Stomach (tissue), 4 donors: ENCODE results near the gene RGS10.

ENCODE experiments used
- EP300 ChIP-seq: sonication (generic); formaldehyde crosslinking; IDR thresholded peaks from one replicate; pipeline ENCODE4 v1.6.1; 2017; ENCODE audit warnings: antibody characterized with exemption
- POLR2A ChIP-seq, 4 donors: fragments of 450-650 bp; IDR thresholded peaks; one replicate each; pipeline ENCODE4 v1.6.1; 2016; ENCODE audit warnings: antibody characterized with exemption in 4 of 4, control low read depth in 2 of 4, mild to moderate bottlenecking in 1 of 4, moderate library complexity in 1 of 4
- POLR2AphosphoS5 ChIP-seq, 3 donors: sonication (generic); formaldehyde crosslinking; IDR thresholded peaks; one replicate each; pipeline ENCODE4 v1.6.1; 2016; ENCODE audit warnings: antibody characterized with exemption in 3 of 3
- TF ChIP-seq, protein P1 (sequence below), 7 experiments: fragments of 450-650 bp in 4 of 7; fragments of 200-600 bp in 3 of 7; sonication (generic) in 3 of 7; IDR thresholded peaks; one replicate each; pipeline ENCODE4 v1.5.1; 2016 to 2019; ENCODE audit warnings: antibody characterized with exemption in 7 of 7, control low read depth in 2 of 7, mild to moderate bottlenecking in 1 of 7

GRCh38 chr10:119469846-119470245, 72.7 kb downstream of the RGS10 start:
- TF ChIP-seq POLR2A (IDR thresholded peaks at IDR 0.05) (no peak), POLR2AphosphoS5 (IDR thresholded peaks at IDR 0.05) (no peak), EP300 (no peak)
- TF ChIP-seq, protein P1, sequence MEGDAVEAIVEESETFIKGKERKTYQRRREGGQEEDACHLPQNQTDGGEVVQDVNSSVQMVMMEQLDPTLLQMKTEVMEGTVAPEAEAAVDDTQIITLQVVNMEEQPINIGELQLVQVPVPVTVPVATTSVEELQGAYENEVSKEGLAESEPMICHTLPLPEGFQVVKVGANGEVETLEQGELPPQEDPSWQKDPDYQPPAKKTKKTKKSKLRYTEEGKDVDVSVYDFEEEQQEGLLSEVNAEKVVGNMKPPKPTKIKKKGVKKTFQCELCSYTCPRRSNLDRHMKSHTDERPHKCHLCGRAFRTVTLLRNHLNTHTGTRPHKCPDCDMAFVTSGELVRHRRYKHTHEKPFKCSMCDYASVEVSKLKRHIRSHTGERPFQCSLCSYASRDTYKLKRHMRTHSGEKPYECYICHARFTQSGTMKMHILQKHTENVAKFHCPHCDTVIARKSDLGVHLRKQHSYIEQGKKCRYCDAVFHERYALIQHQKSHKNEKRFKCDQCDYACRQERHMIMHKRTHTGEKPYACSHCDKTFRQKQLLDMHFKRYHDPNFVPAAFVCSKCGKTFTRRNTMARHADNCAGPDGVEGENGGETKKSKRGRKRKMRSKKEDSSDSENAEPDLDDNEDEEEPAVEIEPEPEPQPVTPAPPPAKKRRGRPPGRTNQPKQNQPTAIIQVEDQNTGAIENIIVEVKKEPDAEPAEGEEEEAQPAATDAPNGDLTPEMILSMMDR (IDR thresholded peaks at IDR 0.05) = no peak
